Articular chondrocyte of knee joint (primary cell): Measurements from ENCODE around the gene DDX52. TPM values are rescaled to one million over a fixed set of nuclear protein-coding genes. Genes with fewer than 3 reads are reported as not detected.

Experiments used
- small RNA-seq: library from RNA; depleted of rRNA; stranded (forward); fragments of <200 nt; gene quantifications from one replicate; pipeline ENCODE3, GENCODE V24; 2012
- total RNA-seq: library from RNA; depleted of rRNA; stranded (reverse); fragments of >200 nt; gene quantifications from 2 replicates; pipeline ENCODE4 v1.2.3, GENCODE V29; 2012

DDX52 gene, protein sequence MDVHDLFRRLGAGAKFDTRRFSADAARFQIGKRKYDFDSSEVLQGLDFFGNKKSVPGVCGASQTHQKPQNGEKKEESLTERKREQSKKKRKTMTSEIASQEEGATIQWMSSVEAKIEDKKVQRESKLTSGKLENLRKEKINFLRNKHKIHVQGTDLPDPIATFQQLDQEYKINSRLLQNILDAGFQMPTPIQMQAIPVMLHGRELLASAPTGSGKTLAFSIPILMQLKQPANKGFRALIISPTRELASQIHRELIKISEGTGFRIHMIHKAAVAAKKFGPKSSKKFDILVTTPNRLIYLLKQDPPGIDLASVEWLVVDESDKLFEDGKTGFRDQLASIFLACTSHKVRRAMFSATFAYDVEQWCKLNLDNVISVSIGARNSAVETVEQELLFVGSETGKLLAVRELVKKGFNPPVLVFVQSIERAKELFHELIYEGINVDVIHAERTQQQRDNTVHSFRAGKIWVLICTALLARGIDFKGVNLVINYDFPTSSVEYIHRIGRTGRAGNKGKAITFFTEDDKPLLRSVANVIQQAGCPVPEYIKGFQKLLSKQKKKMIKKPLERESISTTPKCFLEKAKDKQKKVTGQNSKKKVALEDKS
- 31.6 and 37.3 TPM in 2 replicates for total RNA-seq

DNA sequence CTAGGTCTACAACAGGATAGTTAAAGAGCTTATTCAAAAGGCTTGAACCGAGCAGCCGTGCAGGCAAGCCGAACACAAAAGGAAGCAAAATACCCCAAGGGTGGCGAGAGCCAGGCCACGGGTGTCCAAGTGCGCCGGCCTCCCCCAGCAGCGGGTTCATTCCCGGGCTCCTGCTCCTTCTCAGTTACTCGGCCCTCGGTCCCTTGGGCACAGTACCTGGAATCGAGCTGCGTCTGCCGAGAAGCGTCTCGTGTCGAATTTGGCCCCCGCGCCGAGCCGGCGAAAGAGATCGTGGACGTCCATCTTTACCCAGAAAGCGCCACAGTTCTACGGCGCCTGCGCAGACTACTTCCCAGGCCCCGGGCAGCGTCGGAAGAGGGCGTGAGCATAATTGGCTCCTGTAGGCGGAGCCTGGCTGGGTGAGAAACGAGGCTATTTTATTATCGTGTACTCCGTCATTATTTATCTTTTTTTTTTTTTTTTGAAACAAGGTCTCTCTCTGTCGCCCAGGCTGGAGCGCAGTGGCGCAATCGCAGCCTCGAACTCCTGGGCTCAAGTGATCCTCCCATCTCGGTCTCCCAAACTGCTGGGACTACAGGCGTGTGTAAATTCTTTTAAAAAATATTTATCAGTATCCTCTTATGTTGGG, at the start of gene DDX52:
Gene DDX52 (minus strand): TSS at position 329 of the 649 bp plus-strand sequence. CDS start 26 bp downstream, at position 303.

DNA sequence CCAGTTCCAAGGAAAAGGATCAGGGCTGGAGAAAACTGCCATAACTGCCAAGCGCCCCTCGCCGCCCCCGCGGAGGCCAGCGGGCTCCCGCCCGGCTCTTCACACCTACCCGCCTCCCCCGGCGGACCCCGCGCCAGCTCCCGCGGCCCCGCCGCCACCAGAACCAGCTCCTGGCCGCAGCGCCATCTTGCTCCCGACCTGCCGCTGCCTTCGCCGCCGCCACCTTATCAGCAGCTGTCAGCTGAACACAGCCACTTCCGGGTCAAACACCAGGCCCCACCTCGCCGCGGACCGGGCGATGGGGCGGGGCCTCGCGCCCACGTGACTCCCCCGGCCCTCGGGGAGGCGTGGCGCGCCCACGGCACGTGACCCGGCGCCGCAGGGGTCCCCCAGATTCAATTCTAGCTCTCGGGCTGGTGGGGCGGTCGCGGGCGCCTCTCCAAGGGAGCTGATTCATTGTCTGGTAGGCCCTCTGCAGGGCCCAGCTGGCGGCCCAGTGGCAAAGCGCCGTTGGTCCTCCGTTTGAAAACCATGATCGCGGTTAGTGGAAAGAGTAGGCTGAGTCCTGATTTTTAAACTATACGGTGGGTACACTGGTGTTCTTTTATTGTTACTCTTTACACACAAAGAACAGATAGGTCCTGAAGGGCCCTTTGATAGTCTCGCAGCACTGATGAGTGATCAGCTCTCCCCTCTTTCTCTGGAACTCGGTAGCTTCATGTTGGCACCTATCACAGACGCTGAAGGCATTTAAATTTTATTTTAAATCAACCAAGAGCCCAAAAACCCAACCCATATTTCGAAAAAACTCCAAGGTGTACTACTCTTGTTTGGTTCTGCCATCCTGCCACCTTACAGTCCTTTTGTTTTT, 33.8 kb downstream of the DDX52 start, which contains the start of gene SYNRG:
Gene SYNRG (minus strand): TSS at position 249 of the 871 bp plus-strand sequence. CDS start 63 bp downstream, at position 186.

Small RNA genes lying within 50 kb of the gene (small RNA-seq; reads per million reads assigned to genes)
- gene MIR378J = not detected

Other genes starting within 250 kb of the DDX52 start
- gene ACACA, start 236.6 kb downstream of the DDX52 start, total RNA-seq = 37.2 and 45.7 TPM in 2 replicates
- 20.4 and 21.4 TPM in 2 replicates for gene TADA2A, start 236.6 kb downstream of the DDX52 start, total RNA-seq
- 85.8 and 89.4 TPM in 2 replicates for gene DUSP14, start 153.6 kb downstream of the DDX52 start, total RNA-seq
- gene SYNRG, start 34.0 kb downstream of the DDX52 start, total RNA-seq = 24.6 and 25.1 TPM in 2 replicates
- not detected in 2 replicates for gene HNF1B, start 101.6 kb upstream of the DDX52 start, total RNA-seq